HG03139 (cell line): ENCODE results near the gene PFDN1.
"Not testable (repeated sequence)": the region's sequence is repeated elsewhere in the genome, so short reads cannot be mapped to it uniquely, and the experiment has no call there.

ENCODE experiments used
- ATAC-seq: cut with Tn5 transposase; IDR thresholded peaks from one replicate; pipeline ENCODE4 v1.9.1; 2021; ENCODE audit not compliant: unreplicated experiment

PFDN1 gene

GRCh38 chr5:140302786-140303639, at the start of gene PFDN1:
Gene PFDN1, minus strand, starts transcription at chr5:140303101. Its CDS starts 28 bp downstream, at chr5:140303073.
- ATAC-seq, result peak; percentile 97

- ATAC-seq, result no peak
Observed at GRCh38 chr5:140351609-140352334, 48.9 kb upstream of the PFDN1 start.

GRCh38 chr5:140349244-140349643, 46.3 kb upstream of the PFDN1 start:
- no peak for ATAC-seq

GRCh38 chr5:140348104-140348503, 45.2 kb upstream of the PFDN1 start:
- ATAC-seq, result no peak

- no peak for ATAC-seq
Observed at GRCh38 chr5:140347360-140347759, 44.5 kb upstream of the PFDN1 start.

GRCh38 chr5:140346348-140347221, 43.7 kb upstream of the PFDN1 start, which contains the start of gene HBEGF:
Gene HBEGF, minus strand, starts transcription at chr5:140346603. Its CDS starts 275 bp downstream, at chr5:140346328.
- peak; percentile 71 for ATAC-seq

- ATAC-seq, result peak; percentile 9
Observed at GRCh38 chr5:140345919-140346347, 43.0 kb upstream of the PFDN1 start.

- ATAC-seq, result no peak
Observed at GRCh38 chr5:140344683-140345423, 42.0 kb upstream of the PFDN1 start.

- ATAC-seq, result not testable (repeated sequence)
Observed at GRCh38 chr5:140343849-140344248, 40.9 kb upstream of the PFDN1 start.

- no peak for ATAC-seq
Observed at GRCh38 chr5:140342896-140343295, 40.0 kb upstream of the PFDN1 start.

GRCh38 chr5:140342287-140342686, 39.4 kb upstream of the PFDN1 start:
- no peak for ATAC-seq

- ATAC-seq, result no peak
Observed at GRCh38 chr5:140341591-140341990, 38.7 kb upstream of the PFDN1 start.

GRCh38 chr5:140340605-140341121, 37.8 kb upstream of the PFDN1 start:
- ATAC-seq, result no peak

- ATAC-seq, result no peak
Observed at GRCh38 chr5:140339636-140340035, 36.7 kb upstream of the PFDN1 start.

GRCh38 chr5:140338908-140339307, 36.0 kb upstream of the PFDN1 start:
- ATAC-seq, result no peak

- ATAC-seq, result no peak
Observed at GRCh38 chr5:140338336-140338735, 35.4 kb upstream of the PFDN1 start.

GRCh38 chr5:140337880-140338279, 35.0 kb upstream of the PFDN1 start:
- ATAC-seq, result no peak

GRCh38 chr5:140336388-140336787, 33.5 kb upstream of the PFDN1 start:
- no peak for ATAC-seq

GRCh38 chr5:140331638-140332037, 28.7 kb upstream of the PFDN1 start:
- ATAC-seq, result no peak
